Activated gamma-delta T cell treated with anti-CD3 and anti-CD28 coated beads, Interleukin-2, amount 50 U/mL, for 16 hours (primary cell): ENCODE measurements around the gene IQGAP2.

ENCODE experiments used
- DNase-seq: peaks from one replicate; pipeline ENCODE4 v3.0.0-alpha.2; 2020; ENCODE audit warnings: low read depth

IQGAP2 gene

DNA sequence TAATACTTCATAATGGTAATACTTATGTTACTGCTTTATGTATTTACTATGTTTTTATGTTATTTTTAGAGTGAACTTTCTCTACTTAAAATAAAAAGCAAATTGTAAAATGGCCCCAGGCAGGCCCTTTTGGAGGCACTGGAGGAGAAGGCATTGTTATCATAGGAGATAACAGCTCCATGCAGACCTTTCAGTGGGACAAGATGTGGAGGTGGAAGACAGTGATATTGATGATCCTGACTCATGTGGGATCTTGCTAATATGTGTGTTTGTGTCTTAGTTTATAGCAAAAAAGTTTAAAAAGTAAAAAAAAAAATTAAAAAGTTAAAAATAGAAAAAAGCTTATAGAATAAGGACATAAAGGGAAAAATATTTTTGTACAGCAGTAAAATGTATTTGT, 74.5 kb downstream of the IQGAP2 start:
- DNase-seq: no peak

DNA sequence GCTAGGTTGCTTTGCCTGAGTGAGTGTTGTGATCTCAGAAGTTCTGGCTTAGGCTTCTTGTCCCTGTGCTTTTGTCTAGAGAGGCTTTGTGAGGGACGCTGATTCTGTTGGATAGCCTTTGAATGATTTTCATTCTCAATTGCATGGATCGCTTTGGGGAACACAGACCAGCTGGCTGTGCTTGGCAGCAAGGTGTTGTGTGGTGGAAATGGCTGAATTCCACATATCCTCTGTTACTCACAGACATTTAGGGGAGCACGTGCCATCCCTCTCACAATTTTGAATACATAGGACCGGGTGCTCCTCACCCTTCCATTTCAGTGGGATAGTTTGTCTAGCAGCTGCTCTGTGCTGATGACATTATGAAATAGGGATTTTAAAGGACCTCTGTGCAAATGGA, 76.2 kb downstream of the IQGAP2 start:
- DNase-seq: no peak

DNA sequence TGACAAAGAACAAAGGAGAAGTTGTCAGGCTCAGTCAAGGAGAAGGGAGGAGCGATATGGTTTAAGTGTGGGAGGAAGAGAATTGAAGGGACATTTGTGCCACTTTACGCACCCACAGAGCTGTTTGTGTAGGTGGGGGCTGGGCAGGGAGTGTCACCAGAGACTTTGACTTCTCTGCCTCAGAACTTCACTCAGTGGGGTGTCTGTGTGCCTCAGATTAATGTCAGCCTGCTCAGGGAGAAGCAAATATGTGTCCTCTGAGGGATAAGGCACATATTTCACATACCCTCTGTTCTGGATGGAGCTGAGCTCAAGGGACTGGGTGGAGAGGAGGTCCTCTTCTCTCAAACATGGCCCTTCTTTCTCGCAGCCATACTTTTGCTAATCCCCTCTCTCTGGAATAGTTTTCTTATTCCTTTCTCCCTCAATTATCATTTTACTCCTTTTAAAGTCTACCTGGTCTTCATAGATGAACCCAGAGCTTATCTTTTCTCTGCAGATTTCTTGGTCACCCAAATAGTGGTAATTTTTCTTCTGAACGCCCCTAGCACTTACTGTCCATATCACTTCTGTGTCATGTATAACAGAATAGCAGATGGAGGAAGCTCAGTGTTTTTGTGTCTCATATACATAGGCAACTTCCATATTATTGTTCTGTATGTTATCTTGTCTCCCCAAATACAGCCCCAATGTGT, 77.0 kb downstream of the IQGAP2 start:
- DNase-seq: no peak

DNA sequence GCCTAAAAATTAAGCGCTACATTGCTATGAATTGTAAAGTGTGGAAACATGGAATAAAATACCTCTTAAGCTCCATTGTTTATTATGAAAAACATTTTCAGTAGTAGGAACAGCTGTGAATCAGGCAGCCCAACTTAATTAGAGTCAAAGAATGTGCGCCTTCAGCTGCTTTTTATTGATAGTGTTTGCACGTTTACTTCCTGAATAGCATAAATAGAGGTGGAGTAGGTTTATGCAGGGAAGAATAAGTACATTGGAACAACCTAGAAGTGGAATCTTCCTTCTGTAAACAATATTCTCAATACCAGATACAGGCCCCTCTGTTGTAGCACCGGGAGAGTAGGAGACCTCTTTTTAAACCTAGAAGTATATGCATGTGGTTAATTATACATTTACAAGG, 79.9 kb downstream of the IQGAP2 start:
- DNase-seq: no peak

- no peak for DNase-seq
These were observed 80.3 kb downstream of the IQGAP2 start for GRCh38 chr5:76483433-76483832.

DNA sequence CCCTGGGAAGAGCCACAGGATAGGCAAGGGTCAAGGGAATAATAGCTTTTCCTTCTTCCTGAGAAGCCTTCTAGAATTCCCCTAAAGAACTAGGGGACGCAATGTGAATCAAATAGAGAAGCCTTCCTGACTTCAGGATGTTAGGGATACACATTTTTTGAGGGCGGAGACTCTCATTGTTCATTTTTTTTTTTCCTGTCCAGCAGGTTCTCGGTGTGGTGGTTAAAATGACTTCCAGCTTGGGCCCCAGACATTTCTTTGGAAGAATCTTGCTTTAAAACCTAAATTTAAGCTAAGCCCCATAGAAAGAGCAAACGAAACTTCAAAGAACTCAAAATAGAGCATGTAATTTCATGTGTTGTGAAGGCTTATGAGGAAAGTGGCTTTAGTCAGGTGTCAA, 80.8 kb downstream of the IQGAP2 start:
- no peak for DNase-seq

GRCh38 chr5:76485511-76485910, 82.4 kb downstream of the IQGAP2 start:
- no peak for DNase-seq

DNA sequence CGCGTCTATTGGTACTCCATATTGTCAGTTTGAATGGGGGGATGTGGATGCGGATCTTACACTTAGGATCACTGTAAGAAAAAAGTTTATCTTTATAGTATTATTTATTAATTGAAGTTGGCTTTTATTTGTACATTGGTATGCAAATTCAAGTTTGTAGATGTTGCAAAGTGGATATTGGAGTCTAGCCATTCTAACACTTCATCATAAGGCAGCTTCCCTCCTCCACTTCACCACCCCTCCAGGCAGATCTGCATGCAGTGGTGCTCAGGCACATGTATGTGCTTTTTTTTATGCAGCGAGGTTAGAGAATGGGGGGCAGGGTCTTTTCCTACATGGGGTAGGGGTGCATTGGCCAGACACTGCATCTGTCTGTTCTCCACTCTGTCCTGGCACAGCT, 84.3 kb downstream of the IQGAP2 start:
- DNase-seq: no peak

GRCh38 chr5:76487821-76488220, 84.7 kb downstream of the IQGAP2 start:
- no peak for DNase-seq

DNA sequence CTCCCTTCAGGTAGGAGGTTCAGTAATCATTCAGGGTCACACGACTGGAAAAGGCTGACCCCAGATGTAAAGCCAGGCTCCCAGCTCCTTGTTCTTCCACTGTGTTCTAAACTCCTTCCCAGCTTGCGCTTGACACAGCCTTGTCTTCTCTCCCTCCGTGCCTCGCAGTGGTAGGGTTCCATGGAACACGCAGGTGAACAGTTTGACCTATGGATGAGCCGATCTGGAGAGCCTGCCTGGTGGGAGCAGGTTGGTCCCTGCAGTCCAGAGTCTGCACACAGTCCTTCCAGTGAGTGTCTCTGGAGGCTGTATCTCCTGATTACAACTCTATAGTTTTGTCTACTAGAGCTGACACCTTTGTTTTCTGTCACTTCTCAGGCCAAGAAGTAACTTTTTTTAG, 85.9 kb downstream of the IQGAP2 start:
- DNase-seq: no peak

- DNase-seq: no peak
These were observed 87.0 kb downstream of the IQGAP2 start for GRCh38 chr5:76489877-76490688.

- no peak for DNase-seq
These were observed 87.9 kb downstream of the IQGAP2 start for GRCh38 chr5:76490960-76491359.

DNA sequence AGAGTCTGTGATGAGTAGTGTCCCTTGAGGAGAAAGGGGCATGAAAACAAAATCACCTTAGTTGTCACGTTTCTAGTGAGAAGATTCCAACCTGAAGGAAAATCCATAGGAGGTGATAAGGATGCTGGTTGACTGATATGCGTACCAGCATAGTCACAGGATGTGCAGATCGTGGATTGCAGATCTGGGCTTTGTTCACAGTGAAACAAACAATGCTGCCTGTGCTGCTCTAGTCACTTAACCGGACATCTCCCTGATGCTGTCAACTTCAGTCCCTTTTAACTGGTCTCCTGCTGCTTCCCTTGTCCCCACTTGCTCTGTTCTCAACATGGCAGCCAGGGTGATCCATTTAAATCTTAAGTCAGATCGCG, 89.7 kb downstream of the IQGAP2 start:
- DNase-seq: no peak

- no peak for DNase-seq
These were observed 90.2 kb downstream of the IQGAP2 start for GRCh38 chr5:76493190-76493837.

DNA sequence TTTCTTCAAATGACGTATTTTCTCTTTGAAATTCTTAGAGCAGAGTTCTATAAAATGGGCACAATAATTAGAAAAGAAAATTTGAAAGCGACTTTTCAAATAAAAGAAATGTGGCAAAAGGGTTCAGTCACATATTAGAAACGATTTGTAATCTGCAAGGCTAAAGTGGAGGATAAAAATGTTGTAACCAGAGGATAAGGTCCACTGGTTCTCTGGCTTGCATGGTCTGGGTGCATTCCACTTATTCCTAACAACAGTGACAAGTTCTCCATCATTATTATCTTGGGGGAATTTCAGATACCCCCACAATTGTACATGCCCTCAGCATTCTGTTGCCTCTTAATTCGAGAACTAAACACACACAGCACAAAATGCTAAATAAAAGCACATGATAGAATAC, 91.1 kb downstream of the IQGAP2 start:
- no peak for DNase-seq

- no peak for DNase-seq
These were observed 92.8 kb downstream of the IQGAP2 start for GRCh38 chr5:76495870-76496269.

- DNase-seq: no peak
These were observed 94.0 kb downstream of the IQGAP2 start for GRCh38 chr5:76497065-76497460.

- no peak for DNase-seq
These were observed 95.1 kb downstream of the IQGAP2 start for GRCh38 chr5:76497986-76498717.

DNA sequence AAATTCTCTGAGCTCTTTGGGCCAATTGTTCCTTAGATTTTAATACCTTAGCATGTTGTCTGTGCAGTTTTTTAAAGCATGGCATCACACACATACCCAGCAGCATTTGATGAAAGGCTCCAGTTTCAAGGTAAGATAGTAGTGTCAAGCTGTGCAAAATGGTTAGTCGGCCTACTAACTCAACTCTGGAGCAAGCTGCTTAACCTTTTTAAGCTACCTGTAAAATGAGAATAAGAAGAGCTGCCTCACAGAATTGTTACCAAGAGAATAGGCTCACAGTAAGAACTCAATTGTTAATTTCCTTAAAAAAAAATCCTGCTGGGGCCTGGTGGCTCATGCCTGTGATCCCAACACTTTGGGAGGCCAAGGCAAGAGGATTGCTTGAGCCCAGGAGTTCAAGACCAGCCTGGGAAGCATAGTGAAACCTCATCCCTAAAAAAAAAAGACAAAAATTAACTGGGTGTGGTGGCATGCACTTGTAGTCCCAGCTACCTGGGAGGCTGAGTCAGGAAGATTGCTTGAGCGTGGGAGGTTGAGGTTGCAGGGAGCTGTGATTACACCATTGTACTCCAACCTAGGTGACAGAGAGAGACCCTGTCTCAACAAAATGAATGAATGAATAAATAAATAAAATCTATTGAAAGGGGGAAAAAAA, 96.5 kb downstream of the IQGAP2 start:
- DNase-seq: no peak

DNA sequence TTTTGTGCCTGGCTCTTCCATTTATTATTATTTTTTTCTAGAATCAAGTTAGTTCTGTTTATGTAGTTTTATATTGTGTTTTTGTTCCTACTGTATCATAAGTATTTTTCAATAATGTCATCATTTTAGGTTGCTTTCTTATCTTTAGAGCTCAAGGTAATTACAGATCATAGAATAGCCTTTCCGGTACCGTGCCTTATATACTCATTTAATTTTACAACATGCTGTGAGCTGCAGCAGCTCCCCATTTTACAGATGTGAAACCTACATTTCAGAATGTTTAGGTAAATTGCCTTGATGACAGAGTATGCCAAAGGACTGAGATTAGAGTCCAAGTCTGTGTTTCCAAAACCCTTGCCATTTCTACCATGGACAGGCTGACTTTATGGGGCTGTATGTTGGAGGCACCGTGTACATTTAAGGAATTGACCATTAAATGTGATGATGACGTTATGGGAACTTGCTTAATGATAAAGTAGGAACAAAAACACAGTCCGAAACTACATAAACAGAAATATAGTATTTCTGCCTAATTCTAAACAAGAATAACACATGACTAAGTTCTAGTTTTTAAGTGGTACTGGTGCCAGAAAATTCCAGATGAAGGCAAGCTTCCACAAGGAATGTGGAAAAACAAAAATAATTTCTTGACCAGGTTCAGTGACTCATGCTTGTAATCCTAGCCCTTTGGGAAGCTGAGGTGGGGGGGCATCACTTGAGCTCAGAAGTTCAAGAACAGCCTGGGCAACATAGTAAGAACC, 97.7 kb downstream of the IQGAP2 start:
- DNase-seq: no peak

DNA sequence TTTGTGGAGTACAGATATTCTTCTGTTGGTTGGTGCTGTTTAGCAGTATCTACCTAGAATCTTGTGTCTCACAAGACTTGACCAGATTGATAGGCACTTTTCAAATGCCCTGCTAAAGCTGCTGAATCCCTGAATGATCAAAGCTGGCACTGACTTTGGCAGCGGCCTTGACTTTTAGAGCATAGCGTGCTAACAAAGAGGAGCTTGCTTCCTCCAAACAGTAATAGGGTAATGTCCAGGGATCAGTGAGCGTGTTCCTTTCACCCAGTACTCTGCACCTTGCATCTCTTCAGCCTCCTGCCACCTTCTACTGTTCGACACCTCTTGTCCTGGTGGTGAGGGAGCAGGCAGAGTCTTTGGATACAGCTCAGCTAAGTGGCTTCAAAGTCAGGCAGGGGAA, 100.8 kb downstream of the IQGAP2 start:
- no peak for DNase-seq
